Rectal smooth muscle tissue (tissue), 1 donor: ENCODE measurements around the gene XCL1.
"Not testable (repeated sequence)": the region's sequence is repeated elsewhere in the genome, so short reads cannot be mapped to it uniquely, and the experiment has no call there.

Source experiments
- H3K27ac ChIP-seq: one replicate; pipeline ENCODE4 v1.7.0; 2013; ENCODE audit warnings: low read depth, low read length, inconsistent platforms
- H3K27me3 ChIP-seq: one replicate; pipeline ENCODE4 v1.7.0; 2013; ENCODE audit warnings: low read length; ENCODE audit not compliant: control insufficient read depth, insufficient read depth
- H3K36me3 ChIP-seq: one replicate; pipeline ENCODE4 v1.7.0; 2013; ENCODE audit warnings: low read length; ENCODE audit not compliant: control insufficient read depth, insufficient read depth
- H3K4me1 ChIP-seq: one replicate; pipeline ENCODE4 v1.7.0; 2013; ENCODE audit warnings: low read length; ENCODE audit not compliant: control insufficient read depth, insufficient read depth
- H3K4me3 ChIP-seq: one replicate; pipeline ENCODE4 v1.7.0; 2013; ENCODE audit warnings: low read length
- H3K9ac ChIP-seq: one replicate; pipeline ENCODE4 v1.7.0; 2013; ENCODE audit warnings: low read length

The XCL1 gene

GRCh38 chr1:168576245-168576688 lies at the start of gene XCL1:
TSS of gene XCL1 (plus strand) at chr1:168576605. CDS start at chr1:168576638, 33 bp downstream.
- not testable (repeated sequence) for H3K4me3 ChIP-seq, H3K36me3 ChIP-seq, H3K4me1 ChIP-seq, H3K27me3 ChIP-seq, H3K27ac ChIP-seq, H3K9ac ChIP-seq

- Histone ChIP-seq H3K36me3 (no peaks in the 10 kb centered on the region), H3K27ac (no peak overlapping the region), H3K4me3 (no peak overlapping the region), H3K27me3 (no peaks in the 10 kb centered on the region), H3K4me1 (no peaks in the 10 kb centered on the region), H3K9ac (no peak overlapping the region)
These were observed 46.9 kb upstream of the XCL1 start for GRCh38 chr1:168529518-168529917.

- H3K36me3 ChIP-seq, result no peaks in the 10 kb centered on the region
- no peak overlapping the region for H3K27ac ChIP-seq
- no peak overlapping the region for H3K4me3 ChIP-seq
- no peaks in the 10 kb centered on the region for H3K27me3 ChIP-seq
- no peak overlapping the region for H3K9ac ChIP-seq
- H3K4me1 ChIP-seq, result peaks cover 2% of the 10 kb centered on the region
These were observed 44.6 kb upstream of the XCL1 start for GRCh38 chr1:168531615-168532345.

GRCh38 chr1:168535536-168535935 lies 40.9 kb upstream of the XCL1 start:
- no peak overlapping the region for H3K9ac ChIP-seq
- peaks cover 2% of the 10 kb centered on the region for H3K4me1 ChIP-seq
- no peaks in the 10 kb centered on the region for H3K27me3 ChIP-seq
- no peak overlapping the region for H3K27ac ChIP-seq
- H3K36me3 ChIP-seq, result no peaks in the 10 kb centered on the region
- H3K4me3 ChIP-seq, result no peak overlapping the region

GRCh38 chr1:168540798-168541197 lies 35.6 kb upstream of the XCL1 start:
- H3K4me3 ChIP-seq, H3K27ac ChIP-seq, H3K27me3 ChIP-seq, H3K9ac ChIP-seq, H3K4me1 ChIP-seq, H3K36me3 ChIP-seq: not testable (repeated sequence)

GRCh38 chr1:168542978-168543377 lies 33.4 kb upstream of the XCL1 start:
- H3K4me1 ChIP-seq, H3K27ac ChIP-seq, H3K27me3 ChIP-seq, H3K4me3 ChIP-seq, H3K9ac ChIP-seq, H3K36me3 ChIP-seq: not testable (repeated sequence)

- not testable (repeated sequence) for H3K27ac ChIP-seq, H3K4me3 ChIP-seq, H3K4me1 ChIP-seq, H3K27me3 ChIP-seq, H3K36me3 ChIP-seq, H3K9ac ChIP-seq
These were observed 32.4 kb upstream of the XCL1 start, which contains the start of gene XCL2 for GRCh38 chr1:168543840-168544498. TSS of gene XCL2 (minus strand) at chr1:168543997. CDS start at chr1:168543964, 33 bp downstream.

- not testable (repeated sequence) for H3K27me3 ChIP-seq, H3K4me3 ChIP-seq, H3K9ac ChIP-seq, H3K4me1 ChIP-seq, H3K27ac ChIP-seq, H3K36me3 ChIP-seq
These were observed 30.5 kb upstream of the XCL1 start for GRCh38 chr1:168545678-168546552.

GRCh38 chr1:168546553-168546895 lies 29.9 kb upstream of the XCL1 start:
- H3K4me1 ChIP-seq, H3K4me3 ChIP-seq, H3K27ac ChIP-seq, H3K9ac ChIP-seq, H3K27me3 ChIP-seq, H3K36me3 ChIP-seq: not testable (repeated sequence)

GRCh38 chr1:168550971-168551370 lies 25.4 kb upstream of the XCL1 start:
- Histone ChIP-seq H3K36me3 (no peaks in the 10 kb centered on the region), H3K9ac (no peak overlapping the region), H3K27me3 (no peaks in the 10 kb centered on the region), H3K4me1 (no peaks in the 10 kb centered on the region), H3K4me3 (no peak overlapping the region), H3K27ac (no peak overlapping the region)

GRCh38 chr1:168551688-168552087 lies 24.7 kb upstream of the XCL1 start:
- H3K27ac ChIP-seq, result no peak overlapping the region
- H3K4me1 ChIP-seq, result no peaks in the 10 kb centered on the region

GRCh38 chr1:168552961-168553360 lies 23.4 kb upstream of the XCL1 start:
- Histone ChIP-seq H3K4me1 (no peaks in the 10 kb centered on the region), H3K27me3 (no peaks in the 10 kb centered on the region), H3K36me3 (no peaks in the 10 kb centered on the region), H3K27ac (no peak overlapping the region), H3K9ac (no peak overlapping the region), H3K4me3 (no peak overlapping the region)

More at GRCh38 chr1:168551688-168552087, 24.7 kb upstream of the XCL1 start:
- Histone ChIP-seq H3K4me3 (no peak overlapping the region), H3K36me3 (no peaks in the 10 kb centered on the region), H3K9ac (no peak overlapping the region), H3K27me3 (no peaks in the 10 kb centered on the region)
